K562 (cell line): Measurements from ENCODE around the gene EGLN1. TPM values are rescaled to one million over a fixed set of nuclear protein-coding genes. Genes with fewer than 3 reads are reported as not detected.

Experiments
- ARNT ChIP-seq, 2 experiments: fragments of 450-650 bp; IDR thresholded peaks; 2 replicates each; pipeline ENCODE4 v1.6.1; 2016; ENCODE audit warnings: mild to moderate bottlenecking in 1 of 2
- DLX4 ChIP-seq: fragments of 250-450 bp; sonication (Bioruptor Pico); IDR thresholded peaks from 2 replicates; pipeline ENCODE4 v1.6.1; 2021; ENCODE audit warnings: mild to moderate bottlenecking
- ZBTB40 ChIP-seq, 2 experiments: fragments of 450-650 bp in 1 of 2; sonication (generic) in 1 of 2; formaldehyde crosslinking in 1 of 2; IDR thresholded peaks; 2 replicates each; pipeline versions ENCODE4 v1.7.1 to v1.9.0; 2016 to 2022; ENCODE audit warnings: inconsistent platforms in 1 of 2, mild to moderate bottlenecking in 1 of 2, missing genetic modification reagents in 1 of 2
- ZNF41 ChIP-seq: fragments of 250-450 bp; sonication (Bioruptor Pico); conservative IDR thresholded peaks from 2 replicates; pipeline ENCODE4 v1.4.0; 2020; ENCODE audit warnings: mild to moderate bottlenecking
- ZNF668 ChIP-seq: fragments of 250-450 bp; sonication (Bioruptor Pico); IDR thresholded peaks from 2 replicates; pipeline ENCODE4 v1.8.0; 2022; ENCODE audit warnings: mild to moderate bottlenecking, inconsistent platforms
- polyA plus RNA-seq, 8 experiments: library from polyadenylated mRNA; depleted of rRNA in 4 of 8; stranded (reverse) in 5 of 8; unstranded in 3 of 8; fragments of >200 nt; fragmentation: Nextera tagmentation in 2 of 8; fragmentation: Illumina TruSeq in 1 of 8; extraction: Ambion mirVana in 2 of 8; extraction: Trizol in 1 of 8; gene quantifications; 2 replicates each; pipeline versions ENCODE4 v1.2.1 to v1.2.3, GENCODE V29; 2011 to 2014; ENCODE audit warnings: inconsistent platforms in 1 of 8, missing spikeins in 1 of 8
- total RNA-seq, 7 experiments: library from RNA; depleted of rRNA in 6 of 7; stranded (reverse); fragments of >200 nt in 6 of 7; fragmentation: Illumina TruSeq in 2 of 7; extraction: Trizol in 2 of 7; gene quantifications; 2 replicates each; pipeline versions ENCODE4 v1.2.1 to v1.2.3, GENCODE V29; 2011 to 2021; ENCODE audit warnings: low replicate concordance in 1 of 7
- TF ChIP-seq, protein P1 (sequence below): sonication (generic); formaldehyde crosslinking; IDR thresholded peaks from 2 replicates; pipeline ENCODE4 v1.8.0; 2023; ENCODE audit warnings: missing genetic modification reagents, mild to moderate bottlenecking, borderline replicate concordance

Gene EGLN1
- total and polyA plus RNA-seq, 9 of the 15 experiments (the other 6 are each of a cell fraction or from before 2014, with no cell fraction given): 5.2 to 54.3 (median 24.6) TPM

GRCh38 chr1:231413749-231414082 lies 8.4 kb downstream of the EGLN1 start (continued):
- TF ChIP-seq ZBTB40 (IDR thresholded peaks at IDR 0.05): peak; percentile 83
- TF ChIP-seq ZBTB40 (CRISPR knock-in tag; IDR thresholded peaks at IDR 0.05): peak; percentile 51; the same call in 1 of the 2 replicates
- 0 out of 2 replicates have a peak, but pooled peaks have one; percentile 10 for TF ChIP-seq ZNF668 (CRISPR knock-in tag)
- TF ChIP-seq ARNT (IDR thresholded peaks at IDR 0.05): no peak
- no peak for TF ChIP-seq ZNF41 (CRISPR knock-in tag)
- TF ChIP-seq, protein P1, sequence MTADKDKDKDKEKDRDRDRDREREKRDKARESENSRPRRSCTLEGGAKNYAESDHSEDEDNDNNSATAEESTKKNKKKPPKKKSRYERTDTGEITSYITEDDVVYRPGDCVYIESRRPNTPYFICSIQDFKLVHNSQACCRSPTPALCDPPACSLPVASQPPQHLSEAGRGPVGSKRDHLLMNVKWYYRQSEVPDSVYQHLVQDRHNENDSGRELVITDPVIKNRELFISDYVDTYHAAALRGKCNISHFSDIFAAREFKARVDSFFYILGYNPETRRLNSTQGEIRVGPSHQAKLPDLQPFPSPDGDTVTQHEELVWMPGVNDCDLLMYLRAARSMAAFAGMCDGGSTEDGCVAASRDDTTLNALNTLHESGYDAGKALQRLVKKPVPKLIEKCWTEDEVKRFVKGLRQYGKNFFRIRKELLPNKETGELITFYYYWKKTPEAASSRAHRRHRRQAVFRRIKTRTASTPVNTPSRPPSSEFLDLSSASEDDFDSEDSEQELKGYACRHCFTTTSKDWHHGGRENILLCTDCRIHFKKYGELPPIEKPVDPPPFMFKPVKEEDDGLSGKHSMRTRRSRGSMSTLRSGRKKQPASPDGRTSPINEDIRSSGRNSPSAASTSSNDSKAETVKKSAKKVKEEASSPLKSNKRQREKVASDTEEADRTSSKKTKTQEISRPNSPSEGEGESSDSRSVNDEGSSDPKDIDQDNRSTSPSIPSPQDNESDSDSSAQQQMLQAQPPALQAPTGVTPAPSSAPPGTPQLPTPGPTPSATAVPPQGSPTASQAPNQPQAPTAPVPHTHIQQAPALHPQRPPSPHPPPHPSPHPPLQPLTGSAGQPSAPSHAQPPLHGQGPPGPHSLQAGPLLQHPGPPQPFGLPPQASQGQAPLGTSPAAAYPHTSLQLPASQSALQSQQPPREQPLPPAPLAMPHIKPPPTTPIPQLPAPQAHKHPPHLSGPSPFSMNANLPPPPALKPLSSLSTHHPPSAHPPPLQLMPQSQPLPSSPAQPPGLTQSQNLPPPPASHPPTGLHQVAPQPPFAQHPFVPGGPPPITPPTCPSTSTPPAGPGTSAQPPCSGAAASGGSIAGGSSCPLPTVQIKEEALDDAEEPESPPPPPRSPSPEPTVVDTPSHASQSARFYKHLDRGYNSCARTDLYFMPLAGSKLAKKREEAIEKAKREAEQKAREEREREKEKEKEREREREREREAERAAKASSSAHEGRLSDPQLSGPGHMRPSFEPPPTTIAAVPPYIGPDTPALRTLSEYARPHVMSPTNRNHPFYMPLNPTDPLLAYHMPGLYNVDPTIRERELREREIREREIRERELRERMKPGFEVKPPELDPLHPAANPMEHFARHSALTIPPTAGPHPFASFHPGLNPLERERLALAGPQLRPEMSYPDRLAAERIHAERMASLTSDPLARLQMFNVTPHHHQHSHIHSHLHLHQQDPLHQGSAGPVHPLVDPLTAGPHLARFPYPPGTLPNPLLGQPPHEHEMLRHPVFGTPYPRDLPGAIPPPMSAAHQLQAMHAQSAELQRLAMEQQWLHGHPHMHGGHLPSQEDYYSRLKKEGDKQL: no peak
- no peak for TF ChIP-seq DLX4
